Loucy (cell line): ENCODE results near the gene KCNH8.

Experiments
- EZH2phosphoT487 ChIP-seq: fragments of 200-600 bp; IDR thresholded peaks from 2 replicates; pipeline ENCODE4 v1.6.1; 2018; ENCODE audit warnings: antibody characterized with exemption, mild to moderate bottlenecking, moderate library complexity, borderline replicate concordance
- TF ChIP-seq, protein P1 (sequence below): fragments of 200-600 bp; sonication (generic); conservative IDR thresholded peaks from 2 replicates; pipeline ENCODE4 v1.5.1; 2014; ENCODE audit warnings: mild to moderate bottlenecking, antibody characterized with exemption, low read length

DNA sequence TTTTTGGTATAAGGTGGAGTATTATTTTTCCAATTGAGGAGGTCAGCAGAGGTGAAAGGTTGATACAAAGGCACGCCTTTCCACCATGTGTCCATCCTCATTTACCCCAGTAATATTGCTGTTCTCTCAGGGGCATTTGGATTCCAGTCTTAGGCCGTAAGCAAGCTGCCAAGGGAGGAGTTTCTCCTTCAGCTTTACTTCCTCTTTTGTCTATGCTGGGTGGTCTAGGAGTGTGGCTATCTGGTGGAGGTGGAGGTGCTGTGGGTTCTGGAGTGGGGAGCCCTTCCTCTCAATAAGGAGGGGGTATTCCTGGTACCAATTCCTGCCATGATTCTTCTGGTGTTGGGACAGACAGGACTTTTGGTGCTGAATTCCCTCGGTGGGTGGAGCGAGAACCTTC, 340.6 kb downstream of the KCNH8 start:
- TF ChIP-seq, protein P1, sequence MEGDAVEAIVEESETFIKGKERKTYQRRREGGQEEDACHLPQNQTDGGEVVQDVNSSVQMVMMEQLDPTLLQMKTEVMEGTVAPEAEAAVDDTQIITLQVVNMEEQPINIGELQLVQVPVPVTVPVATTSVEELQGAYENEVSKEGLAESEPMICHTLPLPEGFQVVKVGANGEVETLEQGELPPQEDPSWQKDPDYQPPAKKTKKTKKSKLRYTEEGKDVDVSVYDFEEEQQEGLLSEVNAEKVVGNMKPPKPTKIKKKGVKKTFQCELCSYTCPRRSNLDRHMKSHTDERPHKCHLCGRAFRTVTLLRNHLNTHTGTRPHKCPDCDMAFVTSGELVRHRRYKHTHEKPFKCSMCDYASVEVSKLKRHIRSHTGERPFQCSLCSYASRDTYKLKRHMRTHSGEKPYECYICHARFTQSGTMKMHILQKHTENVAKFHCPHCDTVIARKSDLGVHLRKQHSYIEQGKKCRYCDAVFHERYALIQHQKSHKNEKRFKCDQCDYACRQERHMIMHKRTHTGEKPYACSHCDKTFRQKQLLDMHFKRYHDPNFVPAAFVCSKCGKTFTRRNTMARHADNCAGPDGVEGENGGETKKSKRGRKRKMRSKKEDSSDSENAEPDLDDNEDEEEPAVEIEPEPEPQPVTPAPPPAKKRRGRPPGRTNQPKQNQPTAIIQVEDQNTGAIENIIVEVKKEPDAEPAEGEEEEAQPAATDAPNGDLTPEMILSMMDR: no peak
- TF ChIP-seq EZH2phosphoT487: no peak
